Measurements from ENCODE around the gene JPT1.

DNA sequence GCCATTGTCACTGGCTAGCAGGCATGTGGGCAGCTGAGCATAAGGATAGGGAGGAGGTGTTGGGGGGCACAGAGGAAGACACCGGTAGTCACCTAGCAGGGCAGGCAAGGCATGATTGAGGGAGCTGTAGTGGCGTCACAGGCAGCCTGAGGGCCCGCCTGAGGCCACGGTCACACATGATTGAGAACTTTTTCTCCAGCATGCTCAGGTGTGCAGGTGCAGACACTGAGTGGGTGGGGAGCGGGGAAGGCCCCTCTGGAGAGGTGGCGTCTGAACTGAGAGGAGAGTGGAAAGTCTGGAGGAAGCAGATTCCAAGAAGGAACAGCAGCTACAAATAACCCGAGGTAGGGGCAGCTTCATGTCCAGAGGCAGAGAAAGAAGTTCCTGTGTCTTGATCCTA lies 55.5 kb downstream of the JPT1 start:
- TF ChIP-seq GATA2 (IDR thresholded peaks at IDR 0.05; ENCODE audit: low read depth, low read length) (no peak), GATA3 (IDR thresholded peaks at IDR 0.05; ENCODE audit: low read depth, low read length) (no peak)

Data from SH-SY5Y (cell line).